HG02870 (cell line): ENCODE results near the gene CAMTA1.
"Not testable (repeated sequence)": the region's sequence is repeated elsewhere in the genome, so short reads cannot be mapped to it uniquely, and the experiment has no call there.

Experiments
- ATAC-seq: cut with Tn5 transposase; IDR thresholded peaks from one replicate; pipeline ENCODE4 v1.9.1; 2021; ENCODE audit warnings: mild to moderate bottlenecking, moderate library complexity; ENCODE audit not compliant: unreplicated experiment

Gene CAMTA1

GRCh38 chr1:7760245-7760644, 975.0 kb downstream of the CAMTA1 start:
- ATAC-seq = no peak

GRCh38 chr1:7761103-7761502, 975.8 kb downstream of the CAMTA1 start:
- no peak for ATAC-seq

GRCh38 chr1:7767176-7767575, 981.9 kb downstream of the CAMTA1 start:
- no peak for ATAC-seq

GRCh38 chr1:7768583-7768982, 983.3 kb downstream of the CAMTA1 start:
- no peak for ATAC-seq

- ATAC-seq = no peak
These were observed 984.6 kb downstream of the CAMTA1 start for GRCh38 chr1:7769673-7770412.

GRCh38 chr1:7770669-7770996, 985.4 kb downstream of the CAMTA1 start:
- no peak for ATAC-seq

GRCh38 chr1:7770997-7771822, 986.0 kb downstream of the CAMTA1 start, which contains the start of gene VAMP3:
VAMP3 (plus strand) TSS chr1:7771296; CDS start chr1:7771384, 88 bp downstream.
- ATAC-seq = peak; percentile 75

GRCh38 chr1:7771823-7772299, 986.6 kb downstream of the CAMTA1 start:
- no peak for ATAC-seq

- no peak for ATAC-seq
These were observed 992.3 kb downstream of the CAMTA1 start for GRCh38 chr1:7777591-7777990.

GRCh38 chr1:7778133-7778628, 992.9 kb downstream of the CAMTA1 start:
- ATAC-seq = no peak

- ATAC-seq = no peak
These were observed 995.7 kb downstream of the CAMTA1 start for GRCh38 chr1:7780976-7781375.

GRCh38 chr1:7781501-7781900, 996.2 kb downstream of the CAMTA1 start:
- no peak for ATAC-seq

- no peak for ATAC-seq
These were observed 996.8 kb downstream of the CAMTA1 start for GRCh38 chr1:7781923-7782495.

GRCh38 chr1:7783178-7783711, 998.0 kb downstream of the CAMTA1 start:
- ATAC-seq = no peak

GRCh38 chr1:7783826-7784491, 998.7 kb downstream of the CAMTA1 start, which contains the start of gene PER3:
PER3 (plus strand) TSS chr1:7784291; CDS start chr1:7784878, 587 bp downstream.
- ATAC-seq = peak; percentile 92

GRCh38 chr1:7784492-7785071, 999.3 kb downstream of the CAMTA1 start:
- no peak for ATAC-seq

GRCh38 chr1:7785108-7785507, 999.9 kb downstream of the CAMTA1 start:
- no peak for ATAC-seq

GRCh38 chr1:7786795-7787194, 1001.5 kb downstream of the CAMTA1 start:
- no peak for ATAC-seq

- no peak for ATAC-seq
These were observed 1004.6 kb downstream of the CAMTA1 start for GRCh38 chr1:7789828-7790227.

GRCh38 chr1:7791027-7791426, 1005.8 kb downstream of the CAMTA1 start:
- ATAC-seq = not testable (repeated sequence)
